Fibroblast of lung (primary cell): ENCODE data around the gene ALPG.
"Not testable (repeated sequence)": the region's sequence is repeated elsewhere in the genome, so short reads cannot be mapped to it uniquely, and the experiment has no call there.

Experiments
- CTCF ChIP-seq, 2 donors: IDR thresholded peaks in 1 of 2; conservative IDR thresholded peaks in 1 of 2; 1 replicate in 1 of 2; 2 replicates in 1 of 2; pipeline ENCODE4 v1.5.1; 2011 to 2012; ENCODE audit warnings: low read length in 2 of 2, control low read depth in 1 of 2, inconsistent platforms in 1 of 2, low read depth in 1 of 2, mild to moderate bottlenecking in 1 of 2
- EZH2 ChIP-seq: IDR thresholded peaks from 2 replicates; pipeline ENCODE4 v1.5.1; 2012; ENCODE audit warnings: low read length, control low read depth, mild to moderate bottlenecking; ENCODE audit errors: missing control alignments

DNA sequence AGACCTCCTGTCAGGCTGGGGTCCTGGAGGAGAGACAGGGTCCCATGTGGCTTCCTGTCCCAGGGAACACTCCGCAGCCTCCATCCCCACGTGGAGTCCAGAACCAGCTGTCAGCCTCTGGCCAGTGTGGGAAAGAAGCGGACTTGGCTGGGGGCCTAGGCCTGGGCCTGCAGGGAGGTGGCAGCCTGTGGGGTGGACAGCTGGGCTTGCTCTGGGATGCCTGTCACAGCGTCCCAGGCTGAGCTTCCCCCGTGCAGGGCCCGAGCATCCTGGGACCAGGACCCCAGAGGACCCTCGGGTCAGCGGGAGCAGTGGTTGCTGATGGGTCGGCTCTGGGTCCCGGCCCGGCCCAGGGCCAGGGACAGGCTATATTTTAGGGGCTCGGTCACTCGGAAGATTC lies 35.8 kb downstream of the ALPG start:
- not testable (repeated sequence) for TF ChIP-seq CTCF (conservative IDR thresholded peaks at IDR 0.05 in 1 of 2, IDR thresholded peaks at IDR 0.05 in 1 of 2; ENCODE audit: low read depth in 1 of 2, low read length in 2 of 2); EZH2
